PFSK-1 (cell line): ENCODE results near the gene CAMK4.

ENCODE experiments used
- FOXP2 ChIP-seq: optimal IDR thresholded peaks from 2 replicates; pipeline ENCODE3; 2011; ENCODE audit warnings: borderline replicate concordance, control low read depth, inconsistent platforms; ENCODE audit not compliant: insufficient read depth; ENCODE audit errors: extremely low read length, extremely low read depth
- POLR2AphosphoS5 ChIP-seq: IDR thresholded peaks from 2 replicates; pipeline ENCODE4 v1.6.1; 2012; ENCODE audit warnings: low read depth, mild to moderate bottlenecking, control low read depth, low read length, moderate library complexity
- REST ChIP-seq, 2 experiments: IDR thresholded peaks; 2 replicates each; pipeline versions ENCODE4 v1.6.1 to v1.8.0; 2011 to 2012; ENCODE audit warnings: low read depth in 2 of 2, low read length in 2 of 2, control low read depth in 1 of 2, inconsistent platforms in 1 of 2, mild to moderate bottlenecking in 1 of 2, moderate library complexity in 1 of 2; ENCODE audit not compliant: insufficient read depth in 1 of 2
- SIN3A ChIP-seq: IDR thresholded peaks from 2 replicates; pipeline ENCODE4 v1.6.1; 2012; ENCODE audit warnings: mild to moderate bottlenecking, low read length, moderate library complexity, borderline replicate concordance; ENCODE audit not compliant: insufficient read depth
- TAF1 ChIP-seq: IDR thresholded peaks from 2 replicates; pipeline ENCODE4 v1.6.1; 2012; ENCODE audit warnings: low read length, control low read depth, borderline replicate concordance; ENCODE audit not compliant: insufficient read depth

CAMK4 gene

GRCh38 chr5:111439473-111440075, 215.4 kb downstream of the CAMK4 start:
- no peak for TF ChIP-seq FOXP2

- TF ChIP-seq FOXP2, result no peak
- TF ChIP-seq REST (IDR thresholded peaks at IDR 0.05; ENCODE audit: insufficient read depth in 1 of 2, low read depth in 2 of 2, low read length in 2 of 2), result no peak
- TF ChIP-seq SIN3A, result no peak
- TF ChIP-seq POLR2AphosphoS5, result no peak
- no peak for TF ChIP-seq TAF1
These were observed 222.9 kb downstream of the CAMK4 start for GRCh38 chr5:111447099-111447498.

DNA sequence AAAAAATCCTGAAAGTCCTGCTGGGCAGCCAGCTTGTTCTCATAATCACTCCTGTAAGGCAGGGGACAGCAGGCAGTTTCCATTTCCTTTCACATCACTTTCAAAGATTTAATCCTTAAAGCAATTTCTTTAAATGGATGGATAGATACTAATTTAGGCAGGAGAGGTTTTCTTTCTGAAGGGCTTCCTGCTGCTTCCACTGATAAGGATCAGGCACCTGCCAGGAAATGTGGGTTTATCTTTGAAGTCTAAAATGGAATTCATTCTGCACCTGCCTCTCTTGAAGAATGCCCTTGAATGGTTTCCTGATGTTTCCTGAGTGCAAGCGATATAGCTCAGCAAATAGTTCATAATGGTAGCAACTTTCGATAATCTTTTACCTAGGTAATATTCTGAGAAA, 223.6 kb downstream of the CAMK4 start:
- TF ChIP-seq REST (IDR thresholded peaks at IDR 0.05; ENCODE audit: insufficient read depth in 1 of 2, low read depth in 2 of 2, low read length in 2 of 2) (no peak), FOXP2 (no peak), SIN3A (no peak), POLR2AphosphoS5 (no peak), TAF1 (no peak)

DNA sequence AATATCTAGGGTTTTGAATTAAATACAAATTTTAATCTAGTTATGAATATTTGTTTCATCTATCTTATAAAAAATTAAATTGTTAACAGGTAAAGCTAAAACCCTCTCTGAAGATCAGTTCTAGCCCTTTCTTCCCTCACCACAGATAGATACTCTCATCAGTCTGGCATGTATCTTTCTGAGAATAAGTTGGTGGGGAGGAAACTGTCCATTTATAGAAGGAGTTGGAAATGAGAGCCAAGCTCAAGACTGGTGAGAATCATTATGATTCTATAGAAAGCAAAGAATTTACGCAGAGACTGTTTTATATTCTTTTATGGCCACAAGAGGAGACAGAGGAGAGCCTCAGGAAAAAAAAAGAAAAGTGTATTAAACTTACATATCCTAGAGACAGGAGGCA, 229.1 kb downstream of the CAMK4 start:
- TF ChIP-seq SIN3A (no peak), POLR2AphosphoS5 (no peak), TAF1 (no peak), REST (IDR thresholded peaks at IDR 0.05; ENCODE audit: insufficient read depth in 1 of 2, low read depth in 2 of 2, low read length in 2 of 2) (no peak)

- TF ChIP-seq TAF1 (no peak), REST (IDR thresholded peaks at IDR 0.05; ENCODE audit: insufficient read depth in 1 of 2, low read depth in 2 of 2, low read length in 2 of 2) (no peak), POLR2AphosphoS5 (no peak), FOXP2 (no peak), SIN3A (no peak)
These were observed 229.6 kb downstream of the CAMK4 start for GRCh38 chr5:111453747-111454146.

DNA sequence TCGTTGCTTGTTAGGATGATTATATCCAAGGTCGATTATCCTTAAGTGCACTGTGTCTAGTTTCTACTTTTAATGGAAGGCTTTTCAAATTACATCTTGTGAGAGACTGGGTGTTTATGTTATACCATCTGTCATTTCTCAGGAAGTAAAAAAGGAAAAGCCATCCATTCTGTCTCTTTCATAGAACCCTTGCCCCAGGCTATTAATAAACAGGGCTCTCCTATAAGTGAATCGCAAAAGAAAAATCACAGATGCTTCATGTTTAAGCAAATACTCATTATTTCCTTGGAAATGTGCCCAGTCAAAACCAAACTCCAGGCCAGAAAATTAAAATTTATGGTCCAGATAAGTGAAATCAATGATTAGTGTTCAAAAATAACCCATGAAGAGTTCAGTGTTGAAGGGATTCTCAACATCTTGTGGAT, 230.0 kb downstream of the CAMK4 start:
- TF ChIP-seq REST (IDR thresholded peaks at IDR 0.05; ENCODE audit: insufficient read depth in 1 of 2, low read depth in 2 of 2, low read length in 2 of 2) (no peak), SIN3A (no peak), POLR2AphosphoS5 (no peak), TAF1 (no peak)
